H1 (cell line): ENCODE results near the gene MYDGF. TPM values are rescaled to one million over a fixed set of nuclear protein-coding genes. Genes with fewer than 3 reads are reported as not detected.

ENCODE experiments used
- CTCF ChIA-PET: fragments of 300-600 bp; sonication (Branson Sonifier 250); formaldehyde crosslinking; loops from one replicate; lab custom pipeline; 2021; ENCODE audit not compliant: partially characterized antibody; lab: Charles Lee
- POLR2A ChIA-PET: fragments of 300-600 bp; sonication (Branson Sonifier 250); formaldehyde crosslinking; loops from one replicate; lab custom pipeline; 2021; ENCODE audit warnings: inconsistent platforms; ENCODE audit not compliant: partially characterized antibody; lab: Charles Lee
- DNase-seq, 2 experiments: peaks; one replicate each; pipeline versions ENCODE4 v3.0.0 to v3.0.0-alpha.2; 2010 to 2022; ENCODE audit warnings: low spot score in 2 of 2, low read depth in 1 of 2, mixed read lengths in 1 of 2
- FAIRE-seq: peaks from 2 replicates; lab custom pipeline; 2011; peaks lifted over from hg19 to GRCh38; lab: Jason Lieb, UNC
- H2AFZ ChIP-seq: 2 replicates; pipeline ENCODE4 v1.8.1; 2012; ENCODE audit warnings: low read length, inconsistent platforms
- H2AK5ac ChIP-seq: 2 replicates; pipeline ENCODE4 v1.6.1; 2013; ENCODE audit warnings: low read depth, low read length
- H2BK120ac ChIP-seq: replicated peaks from 2 replicates; pipeline ENCODE3; 2013; ENCODE audit warnings: low read depth, low read length, inconsistent platforms
- H2BK12ac ChIP-seq: 2 replicates; pipeline ENCODE4 v1.6.1; 2013; ENCODE audit warnings: low read depth, low read length
- H2BK15ac ChIP-seq: 2 replicates; pipeline ENCODE4 v1.6.1; 2013; ENCODE audit warnings: low read length
- H2BK20ac ChIP-seq: 2 replicates; pipeline ENCODE4 v1.6.1; 2013; ENCODE audit warnings: low read length
- H2BK5ac ChIP-seq: 2 replicates; pipeline ENCODE4 v1.6.1; 2013; ENCODE audit warnings: low read depth, low read length
- H3K14ac ChIP-seq: 2 replicates; pipeline ENCODE4 v1.6.1; 2013; ENCODE audit warnings: inconsistent platforms; ENCODE audit not compliant: insufficient read length
- H3K18ac ChIP-seq: 2 replicates; pipeline ENCODE4 v1.6.1; 2013; ENCODE audit warnings: low read length; ENCODE audit errors: extremely low read depth
- H3K23ac ChIP-seq: 2 replicates; pipeline ENCODE4 v1.6.1; 2013; ENCODE audit warnings: inconsistent platforms; ENCODE audit not compliant: insufficient read length
- H3K23me2 ChIP-seq: 2 replicates; pipeline ENCODE4 v1.6.1; 2013; ENCODE audit warnings: low read depth, low read length
- H3K27ac ChIP-seq: 2 replicates; pipeline ENCODE4 v1.6.1; 2011; ENCODE audit warnings: low read depth, low read length, inconsistent platforms
- H3K27me3 ChIP-seq, 4 experiments: replicated peaks in 1 of 4; 1 replicate in 1 of 4; 2 replicates in 3 of 4; pipeline versions ENCODE4 v1.6.1 to v1.8.1; 2011 to 2013; ENCODE audit warnings: low read length in 3 of 4, mild to moderate bottlenecking in 3 of 4, inconsistent platforms in 2 of 4, mixed read lengths in 2 of 4, moderate library complexity in 1 of 4; ENCODE audit not compliant: control insufficient read depth in 3 of 4, insufficient read depth in 3 of 4; ENCODE audit errors: extremely low read depth in 1 of 4
- H3K36me3 ChIP-seq, 4 experiments: 2 replicates each; pipeline versions ENCODE4 v1.6.1 to v1.8.1; 2011 to 2013; ENCODE audit warnings: mild to moderate bottlenecking in 4 of 4, low read length in 3 of 4, moderate library complexity in 2 of 4, control low read depth in 1 of 4, inconsistent platforms in 1 of 4; ENCODE audit not compliant: insufficient read depth in 4 of 4, control insufficient read depth in 2 of 4
- H3K4ac ChIP-seq: replicated peaks from 2 replicates; pipeline ENCODE3; 2013; ENCODE audit warnings: low read length, low read depth, mixed read lengths, inconsistent platforms; ENCODE audit not compliant: insufficient read length
- H3K4me1 ChIP-seq, 4 experiments: replicated peaks in 1 of 4; 1 replicate in 1 of 4; 2 replicates in 3 of 4; pipeline versions ENCODE4 v1.6.1 to v1.8.1; 2011 to 2013; ENCODE audit warnings: low read length in 3 of 4, inconsistent platforms in 2 of 4, mixed read lengths in 1 of 4; ENCODE audit not compliant: insufficient read depth in 4 of 4, control insufficient read depth in 3 of 4
- H3K4me2 ChIP-seq, 2 experiments: 2 replicates each; pipeline versions ENCODE4 v1.6.1 to v1.8.1; 2011 to 2013; ENCODE audit warnings: low read depth in 2 of 2, low read length in 2 of 2, control low read depth in 1 of 2, inconsistent platforms in 1 of 2, mild to moderate bottlenecking in 1 of 2; ENCODE audit not compliant: insufficient read depth in 1 of 2
- H3K4me3 ChIP-seq, 4 experiments: fragments of 200-600, 300-600 bp in 1 of 4; sonication (generic), shearing (Covaris generic), sonication (Bioruptor Twin) in 1 of 4; 2 replicates each; pipeline versions ENCODE4 v1.5.1 to v1.8.1; 2011 to 2016; ENCODE audit warnings: low read length in 4 of 4, low read depth in 3 of 4, control low read depth in 2 of 4, inconsistent platforms in 2 of 4, mild to moderate bottlenecking in 2 of 4, mixed read lengths in 1 of 4, moderate library complexity in 1 of 4; ENCODE audit not compliant: insufficient read depth in 2 of 4; ENCODE audit errors: extremely low read depth in 1 of 4
- H3K56ac ChIP-seq: replicated peaks from 2 replicates; pipeline ENCODE3; 2013; ENCODE audit warnings: low read depth, mild to moderate bottlenecking, mixed read lengths, low read length, inconsistent platforms; ENCODE audit not compliant: insufficient read length
- H3K79me1 ChIP-seq: 2 replicates; pipeline ENCODE4 v1.6.1; 2013; ENCODE audit warnings: low read depth, low read length, control low read depth
- H3K79me2 ChIP-seq, 2 experiments: 2 replicates each; pipeline versions ENCODE4 v1.6.1 to v1.8.1; 2012 to 2013; ENCODE audit warnings: low read length in 2 of 2, mild to moderate bottlenecking in 2 of 2, inconsistent platforms in 1 of 2; ENCODE audit not compliant: insufficient read depth in 2 of 2, control insufficient read depth in 1 of 2
- H3K9ac ChIP-seq, 4 experiments: replicated peaks in 1 of 4; 1 replicate in 1 of 4; 2 replicates in 3 of 4; pipeline versions ENCODE4 v1.6.1 to v1.8.1; 2011 to 2013; ENCODE audit warnings: low read depth in 3 of 4, low read length in 3 of 4, control low read depth in 2 of 4, mild to moderate bottlenecking in 2 of 4, moderate library complexity in 2 of 4, inconsistent platforms in 1 of 4; ENCODE audit errors: extremely low read depth in 1 of 4
- H3K9me3 ChIP-seq, 2 experiments: 2 replicates each; pipeline versions ENCODE4 v1.6.1 to v1.8.1; 2012 to 2013; ENCODE audit warnings: mild to moderate bottlenecking in 2 of 2, moderate library complexity in 2 of 2, control low read depth in 1 of 2, inconsistent platforms in 1 of 2, low read depth in 1 of 2, low read length in 1 of 2, mixed read lengths in 1 of 2; ENCODE audit not compliant: insufficient read depth in 2 of 2
- H4K20me1 ChIP-seq, 2 experiments: replicated peaks in 1 of 2; 2 replicates each; pipeline versions ENCODE3 to v1.8.1; 2011 to 2013; ENCODE audit warnings: inconsistent platforms in 2 of 2, low read length in 2 of 2, mild to moderate bottlenecking in 1 of 2; ENCODE audit not compliant: insufficient read depth in 2 of 2, control insufficient read depth in 1 of 2
- H4K5ac ChIP-seq: 2 replicates; pipeline ENCODE4 v1.6.1; 2013; ENCODE audit warnings: low read length, low read depth, mixed read lengths, inconsistent platforms; ENCODE audit not compliant: insufficient read length
- H4K8ac ChIP-seq: 2 replicates; pipeline ENCODE4 v1.8.0; 2013; ENCODE audit warnings: mild to moderate bottlenecking, moderate library complexity, low read length, inconsistent platforms; ENCODE audit not compliant: insufficient read depth; ENCODE audit errors: extremely low read depth
- H4K91ac ChIP-seq: replicated peaks from 2 replicates; pipeline ENCODE3; 2013; ENCODE audit warnings: low read length, mixed read lengths, inconsistent platforms; ENCODE audit not compliant: insufficient read length
- CTBP2 ChIP-seq: IDR thresholded peaks from 2 replicates; pipeline ENCODE4 v1.7.0; 2011; ENCODE audit warnings: borderline replicate concordance, mild to moderate bottlenecking, moderate library complexity, mixed read lengths, low read length; ENCODE audit not compliant: insufficient read depth, insufficient read length
- POLR2A ChIP-seq, 2 experiments: IDR thresholded peaks; 1 replicate in 1 of 2; 2 replicates in 1 of 2; pipeline ENCODE4 v1.6.1; 2011; ENCODE audit warnings: low read depth in 2 of 2, low read length in 2 of 2, mild to moderate bottlenecking in 2 of 2; ENCODE audit errors: control extremely low read depth in 1 of 2
- POLR2AphosphoS5 ChIP-seq: IDR thresholded peaks from 2 replicates; pipeline ENCODE4 v1.6.1; 2011; ENCODE audit warnings: low read depth, low read length
- SIN3A ChIP-seq, 2 experiments: IDR thresholded peaks in 1 of 2; conservative IDR thresholded peaks in 1 of 2; 2 replicates each; pipeline ENCODE4 v1.6.1; 2011 to 2012; ENCODE audit warnings: low read length in 2 of 2, improper control_type of control experiment in 1 of 2, low read depth in 1 of 2, mild to moderate bottlenecking in 1 of 2
- WGBS, 2 experiments: shearing (Covaris generic) in 1 of 2; methylation state at CpG; one replicate each; pipeline versions ENCODE4 v1.1.6 to v1.1.7; 2013 to 2015; ENCODE audit warnings: low lambda C conversion rate in 2 of 2, mixed read lengths in 2 of 2, inconsistent platforms in 1 of 2, low coverage in 1 of 2, missing lambda C conversion rate in 1 of 2; ENCODE audit not compliant: insufficient replicate concordance in 2 of 2, insufficient coverage in 1 of 2, insufficient read length in 1 of 2; ENCODE audit errors: extremely low coverage in 1 of 2, missing lambda C conversion rate in 1 of 2; 5-methylcytosine and 5-hydroxymethylcytosine counted together
- polyA plus RNA-seq, 7 experiments: library from polyadenylated mRNA; depleted of rRNA in 3 of 7; stranded (reverse) in 5 of 7; unstranded in 2 of 7; fragments of >200 nt in 5 of 7; fragments of 200-250 nt in 2 of 7; gene quantifications; 1 replicate in 5 of 7; 2 replicates in 1 of 7; 4 replicates in 1 of 7; pipeline versions ENCODE4 v1.2.1 to v1.2.3, GENCODE V29; 2011 to 2013; ENCODE audit warnings: missing spikeins in 2 of 7, mixed read lengths in 2 of 7
- total RNA-seq: library from RNA; stranded (reverse); fragmentation: NEBNext Ultra II Directional; extraction: Animal tissue kit (Norgen Biotek cat#: 25700); gene quantifications from 2 replicates; pipeline ENCODE4 v1.2.1, GENCODE V29; 2021
- TF ChIP-seq, protein P1 (sequence below): IDR thresholded peaks from 2 replicates; pipeline ENCODE4 v1.6.1; 2012; ENCODE audit warnings: low read length, inconsistent platforms

The MYDGF gene
- total and polyA plus RNA-seq, 2 of the 8 experiments (the other 6 are each of a cell fraction or from before 2014, with no cell fraction given), result 40.6 to 51.1 TPM

GRCh38 chr19:4650159-4650558 lies 20.0 kb downstream of the MYDGF start:
- Histone ChIP-seq H3K27ac (no peak overlapping the region), H3K4me2 (no peak overlapping the region), H3K23ac (no peak overlapping the region), H4K5ac (no peak overlapping the region), H2BK120ac (no peak overlapping the region), H2AK5ac (no peak overlapping the region), H3K79me2 (no peaks in the 10 kb centered on the region), H2BK5ac (no peak overlapping the region; the same call in 1 of the 2 replicates), H3K4me3 (no peak overlapping the region), H2BK15ac (no peak overlapping the region), H4K8ac (no peak overlapping the region), H3K56ac (no peak overlapping the region), H3K4ac (no peak overlapping the region), H4K91ac (no peak overlapping the region), H3K4me1 (no peaks in the 10 kb centered on the region; a peak in 1 of 7 replicates), H3K79me1 (peaks cover 2% of the 10 kb centered on the region; the same call in 1 of the 2 replicates), H2BK20ac (no peak overlapping the region), H3K23me2 (no peaks in the 10 kb centered on the region), H3K36me3 (peaks cover 0 to 4% (median 0%) of the 10 kb centered on the region in 4 experiments; a peak in 3 of 8 replicates), H3K27me3 (no peaks in the 10 kb centered on the region), H3K14ac (no peak overlapping the region), H3K9me3 (no peaks in the 10 kb centered on the region), H2BK12ac (no peak overlapping the region), H3K18ac (no peak overlapping the region), H2AFZ (no peak overlapping the region), H3K9ac (no peak overlapping the region), H4K20me1 (peaks cover 0 to 7% of the 10 kb centered on the region in 2 experiments)
- 90% methylated on average over 2 of the region's 2 CpGs; no CpG with 5 or more reads in 1 of the 2 experiments for whole genome bisulfite sequencing, 2 experiments
- TF ChIP-seq POLR2AphosphoS5, result no peak
- TF ChIP-seq, protein P1, sequence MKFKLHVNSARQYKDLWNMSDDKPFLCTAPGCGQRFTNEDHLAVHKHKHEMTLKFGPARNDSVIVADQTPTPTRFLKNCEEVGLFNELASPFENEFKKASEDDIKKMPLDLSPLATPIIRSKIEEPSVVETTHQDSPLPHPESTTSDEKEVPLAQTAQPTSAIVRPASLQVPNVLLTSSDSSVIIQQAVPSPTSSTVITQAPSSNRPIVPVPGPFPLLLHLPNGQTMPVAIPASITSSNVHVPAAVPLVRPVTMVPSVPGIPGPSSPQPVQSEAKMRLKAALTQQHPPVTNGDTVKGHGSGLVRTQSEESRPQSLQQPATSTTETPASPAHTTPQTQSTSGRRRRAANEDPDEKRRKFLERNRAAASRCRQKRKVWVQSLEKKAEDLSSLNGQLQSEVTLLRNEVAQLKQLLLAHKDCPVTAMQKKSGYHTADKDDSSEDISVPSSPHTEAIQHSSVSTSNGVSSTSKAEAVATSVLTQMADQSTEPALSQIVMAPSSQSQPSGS, result no peak
- no peak for TF ChIP-seq SIN3A (conservative IDR thresholded peaks at IDR 0.05 in 1 of 2, IDR thresholded peaks at IDR 0.05 in 1 of 2; ENCODE audit: low read depth in 1 of 2, low read length in 2 of 2)
- TF ChIP-seq POLR2A (IDR thresholded peaks at IDR 0.05; ENCODE audit: control extremely low read depth in 1 of 2, low read depth in 2 of 2, low read length in 2 of 2), result no peak
- no peak for TF ChIP-seq CTBP2
- FAIRE-seq, result no peak
- ChIA-PET POLR2A (interaction anchor here (0.6 to 1.1 kb wide), 3 partner anchors 10 to 525 kb away, joined by 3 to 6 read pairs (median 4); no protein-coding TSS in a partner anchor), CTCF (interaction anchor here (0.6 to 4.3 kb wide), 10 partner anchors 10 to 238 kb away, joined by 3 to 17 read pairs (median 6); no protein-coding TSS in a partner anchor)
- DNase-seq, result no peak
